ENCODE results near the gene SSRP1.

DNA sequence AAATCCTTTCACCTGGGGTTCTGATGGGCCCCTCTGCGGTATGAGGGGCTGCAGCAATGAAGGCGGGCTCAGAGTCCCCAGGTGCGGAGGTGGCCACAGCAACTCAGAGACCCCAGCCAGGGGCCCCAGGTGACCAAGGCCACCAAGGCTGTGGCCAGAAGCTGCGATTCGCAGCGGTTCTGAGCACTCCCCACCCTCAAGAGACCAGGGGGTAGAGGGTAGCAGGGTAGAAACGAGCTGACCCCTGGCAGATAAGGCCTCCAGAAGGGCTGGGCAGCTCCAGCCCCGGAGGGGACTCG is 11.9 kb downstream of the SSRP1 start:
- TF ChIP-seq GATA2 (IDR thresholded peaks at IDR 0.05; ENCODE audit: low read depth, low read length) (no peak), GATA3 (IDR thresholded peaks at IDR 0.05; ENCODE audit: low read depth, low read length) (no peak)
